Ishikawa (cell line): ENCODE results near the gene FLYWCH2.

Experiments
- CEBPB ChIP-seq: IDR thresholded peaks from 2 replicates; pipeline ENCODE4 v1.6.1; 2012
- CREB1 ChIP-seq: IDR thresholded peaks from 2 replicates; pipeline ENCODE4 v1.6.1; 2012; ENCODE audit warnings: low read depth
- EGR1 ChIP-seq: IDR thresholded peaks from 2 replicates; pipeline ENCODE4 v1.6.1; 2012
- EP300 ChIP-seq: IDR thresholded peaks from 2 replicates; pipeline ENCODE4 v1.6.1; 2012; ENCODE audit warnings: borderline replicate concordance
- FOXM1 ChIP-seq: IDR thresholded peaks from 2 replicates; pipeline ENCODE4 v1.6.1; 2012; ENCODE audit warnings: low read depth, borderline replicate concordance
- MAX ChIP-seq: IDR thresholded peaks from 2 replicates; pipeline ENCODE4 v1.6.1; 2012
- NFIC ChIP-seq: IDR thresholded peaks from 2 replicates; pipeline ENCODE4 v1.6.1; 2012
- RAD21 ChIP-seq: IDR thresholded peaks from 2 replicates; pipeline ENCODE4 v1.6.1; 2012; ENCODE audit warnings: low read depth
- REST ChIP-seq: IDR thresholded peaks from 2 replicates; pipeline ENCODE4 v1.6.1; 2012; ENCODE audit warnings: low read depth, mild to moderate bottlenecking
- TAF1 ChIP-seq: IDR thresholded peaks from 2 replicates; pipeline ENCODE4 v1.6.1; 2012; ENCODE audit warnings: low read depth, mild to moderate bottlenecking
- TCF12 ChIP-seq: IDR thresholded peaks from 2 replicates; pipeline ENCODE4 v1.6.1; 2012; ENCODE audit warnings: low read depth
- TEAD4 ChIP-seq: IDR thresholded peaks from 2 replicates; pipeline ENCODE4 v1.6.1; 2012
- USF1 ChIP-seq: IDR thresholded peaks from 2 replicates; pipeline ENCODE4 v1.6.1; 2012
- YY1 ChIP-seq: IDR thresholded peaks from 2 replicates; pipeline ENCODE4 v1.6.1; 2012; ENCODE audit warnings: low read depth
- ZBTB7A ChIP-seq: IDR thresholded peaks from 2 replicates; pipeline ENCODE4 v1.6.1; 2012; ENCODE audit warnings: low read depth

FLYWCH2 gene

GRCh38 chr16:2841606-2842339, 41.2 kb upstream of the FLYWCH2 start:
- no peak for TF ChIP-seq FOXM1
- no peak for TF ChIP-seq CEBPB
- no peak for TF ChIP-seq RAD21
- TF ChIP-seq EGR1: no peak
- TF ChIP-seq REST: no peak
- no peak for TF ChIP-seq NFIC
- no peak for TF ChIP-seq ZBTB7A
- no peak for TF ChIP-seq TCF12
- no peak for TF ChIP-seq MAX
- no peak for TF ChIP-seq YY1
- TF ChIP-seq CREB1: no peak
- no peak for TF ChIP-seq EP300
- no peak for TF ChIP-seq TEAD4
- no peak for TF ChIP-seq USF1
- TF ChIP-seq TAF1: no peak

- TF ChIP-seq MAX (no peak), USF1 (no peak), CREB1 (no peak), RAD21 (no peak; the same call in 1 of the 2 replicates), TCF12 (no peak), FOXM1 (no peak), CEBPB (no peak)
These were observed 40.5 kb upstream of the FLYWCH2 start for GRCh38 chr16:2842340-2843000.

GRCh38 chr16:2843526-2843925, 39.5 kb upstream of the FLYWCH2 start:
- no peak for TF ChIP-seq MAX
- TF ChIP-seq ZBTB7A: no peak
- TF ChIP-seq YY1: no peak
- TF ChIP-seq CREB1: no peak
- TF ChIP-seq TCF12: no peak

- TF ChIP-seq MAX: no peak
- no peak for TF ChIP-seq TEAD4
- no peak for TF ChIP-seq RAD21
- no peak for TF ChIP-seq NFIC
- TF ChIP-seq REST: no peak
- no peak for TF ChIP-seq ZBTB7A
- TF ChIP-seq FOXM1: no peak
- no peak for TF ChIP-seq YY1
- TF ChIP-seq CEBPB: no peak
- no peak for TF ChIP-seq USF1
- no peak for TF ChIP-seq EP300
- no peak for TF ChIP-seq TAF1
These were observed 37.9 kb upstream of the FLYWCH2 start for GRCh38 chr16:2845116-2845515.
